Osteoblast (primary cell): ENCODE measurements around the gene TARP.
"Not testable (repeated sequence)": the region's sequence is repeated elsewhere in the genome, so short reads cannot be mapped to it uniquely, and the experiment has no call there.

ENCODE experiments used
- DNase-seq: peaks from one replicate; pipeline ENCODE4 v3.0.0; 2011; ENCODE audit warnings: low spot score, mixed read lengths; ENCODE audit not compliant: insufficient read length; ENCODE audit errors: missing footprints
- H2AFZ ChIP-seq: 2 replicates; pipeline ENCODE4 v1.6.0; 2011; ENCODE audit warnings: mild to moderate bottlenecking, low read length
- H3K27ac ChIP-seq: 2 replicates; pipeline ENCODE4 v1.5.1; 2011; ENCODE audit warnings: mild to moderate bottlenecking, low read depth, low read length, moderate library complexity
- H3K27me3 ChIP-seq: 2 replicates; pipeline ENCODE4 v1.6.0; 2012; ENCODE audit warnings: mild to moderate bottlenecking, control low read depth, inconsistent platforms, low read length, moderate library complexity; ENCODE audit not compliant: insufficient read depth
- H3K36me3 ChIP-seq: 2 replicates; pipeline ENCODE4 v1.5.1; 2011; ENCODE audit warnings: mild to moderate bottlenecking, low read length, control low read depth, moderate library complexity; ENCODE audit not compliant: insufficient read depth
- H3K4me1 ChIP-seq: 2 replicates; pipeline ENCODE4 v1.5.1; 2011; ENCODE audit warnings: mild to moderate bottlenecking, low read length, control low read depth, moderate library complexity; ENCODE audit not compliant: insufficient read depth
- H3K4me2 ChIP-seq: 2 replicates; pipeline ENCODE4 v1.6.0; 2011; ENCODE audit warnings: mild to moderate bottlenecking, low read length; ENCODE audit not compliant: insufficient read depth
- H3K4me3 ChIP-seq: fragments of 200-600 bp; sonication (generic); 3 replicates; pipeline ENCODE4 v1.5.1; 2012; ENCODE audit warnings: mild to moderate bottlenecking, low read length, inconsistent platforms; ENCODE audit not compliant: insufficient read depth
- H3K79me2 ChIP-seq: 2 replicates; pipeline ENCODE4 v1.6.0; 2012; ENCODE audit warnings: mild to moderate bottlenecking, low read length, control low read depth, inconsistent platforms; ENCODE audit not compliant: insufficient read depth
- H3K9me3 ChIP-seq: 2 replicates; pipeline ENCODE4 v1.5.1; 2011; ENCODE audit warnings: low read depth, low read length, control low read depth
- H4K20me1 ChIP-seq: 2 replicates; pipeline ENCODE4 v1.6.0; 2012; ENCODE audit warnings: mild to moderate bottlenecking, low read length, control low read depth; ENCODE audit not compliant: insufficient read depth
- CTCF ChIP-seq: IDR thresholded peaks from 2 replicates; pipeline ENCODE4 v1.5.1; 2011; ENCODE audit warnings: mild to moderate bottlenecking, low read depth, low read length, moderate library complexity; ENCODE audit errors: extremely low read depth

Gene TARP

DNA sequence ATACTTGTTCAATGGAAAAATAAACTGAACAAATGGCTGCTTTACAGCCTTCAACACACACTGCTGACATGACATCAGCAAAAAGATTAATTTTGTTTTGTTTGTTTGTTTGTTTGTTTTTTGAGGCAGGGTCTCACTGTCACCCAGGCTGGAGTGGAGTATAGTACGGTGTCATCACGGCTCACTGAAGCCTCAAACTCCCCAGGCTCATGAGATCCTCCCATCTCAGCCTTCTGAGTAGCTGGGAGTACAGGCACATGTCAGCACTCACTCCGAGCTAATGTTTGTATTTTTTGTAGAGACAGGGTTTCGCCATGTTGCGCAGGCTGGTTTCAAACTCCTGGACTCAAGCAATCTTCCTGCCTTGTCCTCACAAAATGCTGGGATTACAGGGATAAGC is 10.9 kb downstream of the TARP start:
- no peak for TF ChIP-seq CTCF
- no peaks in the 10 kb centered on the region for H4K20me1 ChIP-seq
- no peaks in the 10 kb centered on the region for H3K4me1 ChIP-seq
- H3K4me3 ChIP-seq, result no peak overlapping the region
- DNase-seq, result no peak
- H2AFZ ChIP-seq, result no peak overlapping the region
- H3K36me3 ChIP-seq, result no peaks in the 10 kb centered on the region
- no peak overlapping the region for H3K4me2 ChIP-seq
- H3K27me3 ChIP-seq, result no peaks in the 10 kb centered on the region
- no peaks in the 10 kb centered on the region for H3K79me2 ChIP-seq
- no peaks in the 10 kb centered on the region for H3K9me3 ChIP-seq
- H3K27ac ChIP-seq, result no peak overlapping the region

- H3K27me3 ChIP-seq, H3K27ac ChIP-seq, DNase-seq, H3K4me1 ChIP-seq, H3K4me2 ChIP-seq, H3K4me3 ChIP-seq, H2AFZ ChIP-seq, H3K9me3 ChIP-seq, H3K36me3 ChIP-seq, H3K79me2 ChIP-seq, H4K20me1 ChIP-seq: not testable (repeated sequence)
These were observed 11.4 kb downstream of the TARP start for GRCh38 chr7:38262026-38262425.

- H3K27me3 ChIP-seq, H3K27ac ChIP-seq, DNase-seq, H3K9me3 ChIP-seq, H2AFZ ChIP-seq, H3K4me1 ChIP-seq, H4K20me1 ChIP-seq, H3K4me3 ChIP-seq, H3K79me2 ChIP-seq, H3K36me3 ChIP-seq, H3K4me2 ChIP-seq: not testable (repeated sequence)
These were observed 11.8 kb downstream of the TARP start for GRCh38 chr7:38261601-38262000.

- H3K4me2 ChIP-seq, H3K79me2 ChIP-seq, H3K27me3 ChIP-seq, H3K27ac ChIP-seq, H3K9me3 ChIP-seq, H3K4me1 ChIP-seq, H2AFZ ChIP-seq, H4K20me1 ChIP-seq, H3K4me3 ChIP-seq, DNase-seq, H3K36me3 ChIP-seq: not testable (repeated sequence)
These were observed 14.3 kb downstream of the TARP start for GRCh38 chr7:38259157-38259556.

GRCh38 chr7:38257350-38257677 is 16.1 kb downstream of the TARP start:
- Histone ChIP-seq H2AFZ (no peak overlapping the region), H4K20me1 (no peaks in the 10 kb centered on the region), H3K9me3 (no peaks in the 10 kb centered on the region), H3K27ac (no peak overlapping the region), H3K4me3 (no peak overlapping the region), H3K4me1 (no peaks in the 10 kb centered on the region), H3K4me2 (no peak overlapping the region), H3K36me3 (no peaks in the 10 kb centered on the region), H3K27me3 (no peaks in the 10 kb centered on the region), H3K79me2 (no peaks in the 10 kb centered on the region)
- TF ChIP-seq CTCF, result no peak
- no peak for DNase-seq

DNA sequence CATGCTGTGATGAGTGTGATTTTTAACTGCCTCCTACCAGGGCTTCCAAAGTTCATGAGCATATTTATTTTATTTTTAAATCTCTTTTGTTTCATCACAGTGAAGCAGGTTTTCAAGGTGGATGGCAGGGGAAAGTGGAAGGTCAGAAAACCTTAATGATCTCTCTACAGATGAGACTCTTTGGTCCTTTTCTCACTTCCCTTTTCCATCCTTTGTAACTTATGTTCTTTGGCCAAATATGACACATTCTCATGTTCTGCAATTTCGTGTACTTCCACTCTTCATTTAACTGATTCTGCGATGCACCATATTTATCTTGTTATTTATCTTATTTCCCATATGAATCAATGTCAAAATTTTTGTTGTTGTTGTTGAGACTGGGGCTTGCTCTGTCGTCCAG is 23.6 kb downstream of the TARP start:
- not testable (repeated sequence) for H3K36me3 ChIP-seq, DNase-seq, H3K4me2 ChIP-seq, H3K4me3 ChIP-seq, H3K4me1 ChIP-seq, H2AFZ ChIP-seq, H3K27ac ChIP-seq, H3K79me2 ChIP-seq, H3K9me3 ChIP-seq, H4K20me1 ChIP-seq, H3K27me3 ChIP-seq
